Stomach smooth muscle (tissue), 2 donors: Measurements from ENCODE around the gene PPM1H.

Experiments
- H3K27ac ChIP-seq: one replicate; pipeline ENCODE4 v1.7.0; 2013; ENCODE audit warnings: mild to moderate bottlenecking, low read length, inconsistent platforms
- H3K27me3 ChIP-seq, 2 donors: one replicate each; pipeline ENCODE4 v1.7.0; 2013; ENCODE audit warnings: low read length in 2 of 2; ENCODE audit not compliant: insufficient read depth in 2 of 2, control insufficient read depth in 1 of 2
- H3K36me3 ChIP-seq, 2 donors: one replicate each; pipeline ENCODE4 v1.7.0; 2013; ENCODE audit warnings: low read length in 2 of 2; ENCODE audit not compliant: control insufficient read depth in 2 of 2, insufficient read depth in 2 of 2
- H3K4me1 ChIP-seq: one replicate; pipeline ENCODE4 v1.7.0; 2013; ENCODE audit warnings: low read length; ENCODE audit not compliant: control insufficient read depth, insufficient read depth
- H3K4me3 ChIP-seq, 2 donors: one replicate each; pipeline ENCODE4 v1.7.0; 2013; ENCODE audit warnings: low read length in 2 of 2
- H3K9ac ChIP-seq, 2 donors: one replicate each; pipeline ENCODE4 v1.7.0; 2013; ENCODE audit warnings: low read length in 2 of 2, mild to moderate bottlenecking in 1 of 2
- H3K9me3 ChIP-seq, 2 donors: one replicate each; pipeline ENCODE4 v1.7.0; 2013; ENCODE audit warnings: low read length in 2 of 2; ENCODE audit not compliant: control insufficient read depth in 2 of 2
- donor health status: healthy.
- donor health status: Pancreatic carcinoma.

PPM1H gene

DNA sequence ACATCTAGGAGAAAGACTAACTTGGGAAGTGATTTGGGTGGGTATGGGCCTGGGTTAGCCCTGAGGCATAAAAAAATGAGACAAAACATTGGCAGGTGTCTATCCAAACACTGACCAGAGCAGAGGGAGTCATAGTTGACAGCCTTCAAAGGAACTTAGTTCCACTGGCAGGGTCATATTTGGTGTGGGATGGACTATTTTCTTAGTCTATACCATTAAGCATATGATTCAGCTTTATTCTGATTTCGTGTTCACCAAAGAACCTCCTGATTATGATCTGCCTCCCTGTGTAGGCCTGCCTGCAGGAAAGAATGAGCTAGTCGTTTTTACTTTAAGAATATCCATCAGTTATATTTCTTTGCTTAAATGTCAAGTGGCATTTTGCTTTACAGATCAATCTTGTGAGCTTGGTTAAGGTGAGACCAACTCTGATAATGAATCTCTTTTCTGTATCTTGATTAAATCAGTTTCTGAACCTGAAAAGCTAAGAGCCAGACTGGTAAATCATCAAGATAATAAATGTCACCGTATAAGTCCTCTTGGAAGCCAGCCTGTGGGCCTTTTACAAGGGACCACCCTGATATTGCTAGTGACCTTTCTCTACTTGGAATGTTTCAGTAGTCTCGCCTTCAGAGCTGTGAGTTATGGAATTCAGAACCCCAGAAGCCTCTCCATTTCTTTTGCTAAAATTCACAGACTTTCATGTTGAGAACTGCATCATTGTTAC is 285.4 kb downstream of the PPM1H start:
- Histone ChIP-seq H3K9ac (no peak overlapping the region), H3K27me3 (no peaks in the 10 kb centered on the region), H3K4me1 (no peaks in the 10 kb centered on the region), H3K36me3 (no peaks in the 10 kb centered on the region), H3K4me3 (no peak overlapping the region), H3K27ac (no peak overlapping the region), H3K9me3 (no peaks in the 10 kb centered on the region)

GRCh38 chr12:62647586-62647985 is 287.4 kb downstream of the PPM1H start:
- H3K27me3 ChIP-seq: no peaks in the 10 kb centered on the region
- H3K9me3 ChIP-seq: no peaks in the 10 kb centered on the region
- H3K36me3 ChIP-seq: no peaks in the 10 kb centered on the region
- no peaks in the 10 kb centered on the region for H3K4me1 ChIP-seq
- no peak overlapping the region for H3K9ac ChIP-seq
- no peak overlapping the region for H3K4me3 ChIP-seq
- peak overlapping the region; percentile 31 for H3K27ac ChIP-seq

DNA sequence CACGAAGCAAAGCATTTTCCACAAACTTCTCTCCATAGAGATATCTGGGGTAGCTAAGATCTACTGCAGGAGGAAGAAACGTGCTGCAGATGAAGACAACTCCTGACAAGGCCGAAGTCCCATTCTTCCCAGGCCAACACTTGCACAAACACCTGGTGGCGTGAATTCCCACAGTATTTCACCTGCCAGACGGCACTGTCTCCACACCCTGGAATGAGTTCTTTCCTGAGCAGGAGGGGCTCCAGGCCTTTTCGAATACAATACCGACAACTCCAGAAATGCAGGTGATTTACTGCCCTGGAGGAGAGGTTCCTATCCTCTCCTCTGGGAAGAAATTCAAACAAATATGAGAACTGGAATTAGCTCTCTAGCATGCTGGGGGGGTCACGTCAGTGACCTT is 288.4 kb downstream of the PPM1H start:
- H3K4me3 ChIP-seq: no peak overlapping the region
- H3K27me3 ChIP-seq: no peaks in the 10 kb centered on the region
- no peaks in the 10 kb centered on the region for H3K36me3 ChIP-seq
- no peak overlapping the region for H3K27ac ChIP-seq
- H3K9me3 ChIP-seq: no peaks in the 10 kb centered on the region
- no peaks in the 10 kb centered on the region for H3K4me1 ChIP-seq
- no peak overlapping the region for H3K9ac ChIP-seq

GRCh38 chr12:62643486-62643885 is 291.5 kb downstream of the PPM1H start:
- Histone ChIP-seq H3K9me3 (no peaks in the 10 kb centered on the region), H3K36me3 (no peaks in the 10 kb centered on the region), H3K9ac (no peak overlapping the region), H3K4me3 (no peak overlapping the region), H3K27ac (no peak overlapping the region), H3K27me3 (no peaks in the 10 kb centered on the region), H3K4me1 (no peaks in the 10 kb centered on the region)

GRCh38 chr12:62642486-62642885 is 292.5 kb downstream of the PPM1H start:
- no peak overlapping the region for H3K9ac ChIP-seq
- no peak overlapping the region for H3K4me3 ChIP-seq
- no peaks in the 10 kb centered on the region for H3K9me3 ChIP-seq
- H3K27me3 ChIP-seq: no peaks in the 10 kb centered on the region
- H3K36me3 ChIP-seq: no peaks in the 10 kb centered on the region
- H3K27ac ChIP-seq: no peak overlapping the region
- H3K4me1 ChIP-seq: no peaks in the 10 kb centered on the region

GRCh38 chr12:62640910-62641448 is 294.0 kb downstream of the PPM1H start:
- Histone ChIP-seq H3K27me3 (no peaks in the 10 kb centered on the region), H3K4me3 (no peak overlapping the region), H3K4me1 (no peaks in the 10 kb centered on the region), H3K9me3 (no peaks in the 10 kb centered on the region), H3K9ac (no peak overlapping the region), H3K36me3 (no peaks in the 10 kb centered on the region), H3K27ac (no peak overlapping the region)

DNA sequence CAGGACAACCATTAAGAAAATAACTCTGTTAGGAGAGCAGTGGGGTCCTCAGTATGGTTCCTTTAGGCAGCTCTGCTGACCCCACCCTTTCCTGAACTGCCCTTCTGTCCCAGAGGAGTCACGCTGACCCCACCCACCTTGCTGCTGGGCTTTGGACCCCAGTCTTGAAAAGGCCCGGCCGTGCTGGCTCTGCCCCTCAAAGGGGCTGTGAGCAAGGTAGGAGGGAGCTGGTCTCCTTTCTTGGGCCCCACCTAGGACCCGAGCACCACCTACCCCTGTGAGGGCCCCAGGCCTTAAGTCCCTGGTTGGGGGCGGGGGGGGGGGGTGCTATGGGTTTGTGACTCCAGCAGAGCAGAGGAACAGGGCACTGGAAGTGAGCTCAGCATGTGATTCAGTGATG is 297.3 kb downstream of the PPM1H start:
- no peak overlapping the region for H3K9ac ChIP-seq
- H3K9me3 ChIP-seq: no peaks in the 10 kb centered on the region
- no peak overlapping the region for H3K4me3 ChIP-seq
- H3K4me1 ChIP-seq: peaks cover 3% of the 10 kb centered on the region
- H3K36me3 ChIP-seq: no peaks in the 10 kb centered on the region
- H3K27ac ChIP-seq: no peak overlapping the region
- no peaks in the 10 kb centered on the region for H3K27me3 ChIP-seq

DNA sequence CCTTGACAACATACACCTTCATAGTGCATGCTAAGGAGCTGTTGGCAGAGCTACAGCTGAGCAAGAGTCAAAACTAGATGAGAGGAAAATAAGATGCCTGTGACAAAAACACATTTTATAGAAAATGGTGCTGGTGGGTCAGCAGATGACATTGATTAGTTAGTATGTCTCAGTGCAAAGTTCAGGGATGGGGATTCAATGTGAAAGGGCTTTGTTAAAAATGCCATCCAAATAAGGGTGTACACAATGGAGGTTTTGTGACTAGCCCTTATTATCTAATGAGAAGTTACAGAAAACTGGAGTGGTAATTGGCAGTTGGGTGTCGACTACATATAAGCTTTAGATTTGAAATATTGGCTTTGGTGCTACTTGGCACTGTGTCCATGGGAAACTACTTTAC is 299.3 kb downstream of the PPM1H start:
- Histone ChIP-seq H3K9ac (no peak overlapping the region), H3K4me1 (peaks cover 15% of the 10 kb centered on the region), H3K36me3 (no peaks in the 10 kb centered on the region), H3K27ac (no peak overlapping the region), H3K9me3 (no peaks in the 10 kb centered on the region), H3K4me3 (no peak overlapping the region), H3K27me3 (no peaks in the 10 kb centered on the region)

- peak overlapping the region in 1 of 2 donors; percentile 61 for H3K9ac ChIP-seq
- no peaks in the 10 kb centered on the region for H3K27me3 ChIP-seq
- peaks cover 15% of the 10 kb centered on the region for H3K4me1 ChIP-seq
- peak overlapping the region; percentile 65 to 82 for H3K4me3 ChIP-seq
- H3K9me3 ChIP-seq: no peaks in the 10 kb centered on the region
- no peaks in the 10 kb centered on the region for H3K36me3 ChIP-seq
- peak overlapping the region; percentile 55 for H3K27ac ChIP-seq
Observed at GRCh38 chr12:62632411-62632918, 302.5 kb downstream of the PPM1H start.

DNA sequence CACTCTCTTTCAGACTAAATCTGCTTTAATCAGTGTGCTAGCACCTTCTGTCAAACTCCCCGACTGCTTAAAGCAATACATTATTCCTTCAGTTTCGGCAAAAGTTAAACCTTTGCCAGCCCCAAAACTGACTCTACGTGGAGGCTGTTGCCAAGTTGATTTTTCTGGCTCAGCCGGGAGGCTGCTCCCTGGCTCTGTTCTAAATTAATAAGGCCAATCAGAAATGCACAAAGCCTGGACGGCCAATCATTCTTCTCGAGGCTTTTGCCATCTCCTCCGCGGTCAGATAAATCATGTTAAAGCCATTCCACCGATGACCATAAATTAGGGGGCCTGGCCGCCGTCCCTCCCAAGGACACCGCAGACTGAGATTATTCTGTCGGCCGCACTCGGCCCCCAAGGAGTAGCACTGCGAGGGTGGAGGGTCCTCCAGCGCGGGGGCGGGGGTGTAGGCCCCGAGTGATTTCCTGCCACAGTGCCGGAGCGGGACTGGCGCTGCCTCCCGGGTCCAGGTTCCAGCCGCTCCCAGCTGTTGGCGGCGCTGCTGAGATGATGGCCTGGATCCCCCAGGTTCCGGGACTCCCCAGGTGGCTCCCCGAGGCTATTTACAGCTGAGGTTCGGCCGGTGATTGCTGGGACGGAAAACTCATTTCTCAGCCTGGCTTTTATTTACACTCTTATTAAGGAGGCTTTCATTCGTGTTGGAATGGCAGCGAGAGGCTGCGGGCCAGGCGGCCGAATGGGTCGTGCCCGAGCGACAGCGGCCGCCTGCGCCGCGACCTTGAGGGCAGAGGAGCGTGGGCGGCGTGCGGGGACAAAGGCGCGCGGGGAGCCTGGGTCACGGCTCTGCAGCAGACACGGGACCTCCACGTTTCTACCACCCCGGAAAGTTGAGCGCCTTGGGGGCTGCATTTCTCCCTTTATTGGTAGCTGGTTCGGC is 303.2 kb downstream of the PPM1H start:
- Histone ChIP-seq H3K36me3 (no peaks in the 10 kb centered on the region), H3K4me1 (peaks cover 15% of the 10 kb centered on the region), H3K27me3 (no peaks in the 10 kb centered on the region), H3K9ac (peak overlapping the region; percentile 55 to 61), H3K4me3 (peak overlapping the region; percentile 65 to 82), H3K9me3 (no peaks in the 10 kb centered on the region), H3K27ac (peak overlapping the region; percentile 55)
